Transverse colon (tissue), 4 donors: Measurements from ENCODE around the gene MSLN. TPM values are rescaled to one million over a fixed set of nuclear protein-coding genes. Genes with fewer than 3 reads are reported as not detected.
A peak's percentile ranks its signal among the peaks of the same experiment; 100 is the strongest.

ENCODE experiments used
- DNase-seq: peaks from one replicate; pipeline ENCODE4 v3.0.0-alpha.2; 2019
- H3K27ac ChIP-seq, 4 donors: fragments of 200-600 bp; sonication (generic); 2 replicates each; pipeline ENCODE4 v1.5.1; 2016 to 2018; ENCODE audit warnings: inconsistent platforms in 4 of 4
- H3K27me3 ChIP-seq: fragments of 200-600 bp; sonication (generic); 2 replicates; pipeline ENCODE4 v1.5.1; 2017; ENCODE audit warnings: inconsistent platforms
- H3K36me3 ChIP-seq, 4 donors: fragments of 200-600 bp; sonication (generic); 2 replicates each; pipeline ENCODE4 v1.5.1; 2017 to 2019; ENCODE audit warnings: inconsistent platforms in 4 of 4
- H3K4me1 ChIP-seq, 4 donors: fragments of 200-600 bp; sonication (generic); 2 replicates each; pipeline ENCODE4 v1.5.1; 2017 to 2020; ENCODE audit warnings: inconsistent platforms in 4 of 4
- H3K4me3 ChIP-seq, 4 donors: fragments of 200-600 bp; sonication (generic); 1 replicate in 1 of 4; 2 replicates in 3 of 4; pipeline versions ENCODE4 v1.5.1 to v1.6.1; 2017 to 2019; ENCODE audit warnings: inconsistent platforms in 4 of 4
- H3K9me3 ChIP-seq, 2 donors: fragments of 200-600 bp; sonication (generic); 2 replicates each; pipeline ENCODE4 v1.5.1; 2017 to 2019; ENCODE audit warnings: inconsistent platforms in 2 of 2
- CTCF ChIP-seq, 5 experiments: fragments of 200-600 bp in 3 of 5; fragments of 450-650 bp in 2 of 5; sonication (generic) in 3 of 5; IDR thresholded peaks; 1 replicate in 2 of 5; 2 replicates in 3 of 5; pipeline ENCODE4 v1.5.1; 2016 to 2017; ENCODE audit warnings: antibody characterized with exemption in 5 of 5, inconsistent platforms in 3 of 5, mild to moderate bottlenecking in 2 of 5, moderate library complexity in 1 of 5
- EP300 ChIP-seq: sonication (generic); formaldehyde crosslinking; IDR thresholded peaks from one replicate; pipeline ENCODE4 v1.6.1; 2017; ENCODE audit warnings: antibody characterized with exemption, low read depth
- POLR2A ChIP-seq: fragments of 450-650 bp; IDR thresholded peaks from one replicate; pipeline ENCODE4 v1.6.1; 2016; ENCODE audit warnings: antibody characterized with exemption, mild to moderate bottlenecking, moderate library complexity
- POLR2AphosphoS5 ChIP-seq, 3 donors: sonication (generic); formaldehyde crosslinking; IDR thresholded peaks; one replicate each; pipeline ENCODE4 v1.6.1; 2016; ENCODE audit warnings: antibody characterized with exemption in 3 of 3
- WGBS, 2 donors: methylation state at CpG; one replicate each; pipeline ENCODE4 v1.1.5; 2018; ENCODE audit warnings: low coverage in 1 of 2; 5-methylcytosine and 5-hydroxymethylcytosine counted together
- in situ Hi-C, 4 donors: fragments of 200-750 bp; cut with MboI; loops; one replicate each; pipeline versions ENCODE4 v1.15.0 to v1.15.1; 2017; ENCODE audit warnings: low sequenced_read_pairs in 3 of 4, low pct_ligation_motif_present in 1 of 4, low pct_unique_long_range_greater_than_20kb in 1 of 4
- intact Hi-C: fragments of 100-400 bp; cut with DNase I; formaldehyde crosslinking; loops from one replicate; pipeline ENCODE4 v1.15.1; 2023; ENCODE audit warnings: low total_unique reads
- total RNA-seq, 4 donors: library from RNA; depleted of rRNA; stranded (reverse); fragments of >200 nt; gene quantifications; one replicate each; pipeline ENCODE4 v1.1.0, GENCODE V29; 2016

MSLN gene
- total RNA-seq, 4 donors from 2014 or later: 4.9 to 21.2 (median 10.3) TPM; not detected in 1

- Histone ChIP-seq H3K4me1 (peaks cover 23 to 55% (median 44%) of the 10 kb centered on the region in 4 donors), H3K9me3 (no peaks in the 10 kb centered on the region), H3K27ac (peak overlapping the region in 3 of 4 donors; percentile 54 to 66 (median 58)), H3K4me3 (peak overlapping the region; percentile 55 to 83 (median 68)), H3K36me3 (no peaks in the 10 kb centered on the region), H3K27me3 (peaks cover 46% of the 10 kb centered on the region)
- intact Hi-C loops (no loop called here), in situ Hi-C loops (loop anchor here in 1 of 4 donors (10.0 kb wide), 1 partner anchor 69 kb away; the partner anchor contains the start of genes CHTF18 and RPUSD1)
- WGBS, 2 donors: 5% methylated on average over 14 of the region's 74 CpGs; no CpG with 5 or more reads in 1 of the 2 donors
- DNase-seq: no peak
- TF ChIP-seq POLR2AphosphoS5 (IDR thresholded peaks at IDR 0.05): no peak
- no peak for TF ChIP-seq EP300
- TF ChIP-seq CTCF (IDR thresholded peaks at IDR 0.05): no peak
- no peak for TF ChIP-seq POLR2A
Observed at GRCh38 chr16:715477-716199, 44.9 kb upstream of the MSLN start.

GRCh38 chr16:716200-716568 lies 44.4 kb upstream of the MSLN start:
- TF ChIP-seq POLR2A (no peak), POLR2AphosphoS5 (IDR thresholded peaks at IDR 0.05) (no peak), CTCF (IDR thresholded peaks at IDR 0.05) (no peak), EP300 (no peak)
- Histone ChIP-seq H3K27me3 (peaks cover 41% of the 10 kb centered on the region), H3K4me1 (peaks cover 23 to 57% (median 45%) of the 10 kb centered on the region in 4 donors), H3K4me3 (peak overlapping the region in 3 of 4 donors; percentile 55 to 74 (median 61)), H3K9me3 (no peaks in the 10 kb centered on the region), H3K36me3 (no peaks in the 10 kb centered on the region), H3K27ac (peak overlapping the region in 1 of 4 donors; percentile 20)
- intact Hi-C loops: no loop called here
- no peak for DNase-seq
- 43% methylated on average over 12 of the region's 12 CpGs; no CpG with 5 or more reads in 1 of the 2 donors for WGBS, 2 donors
- in situ Hi-C loops: loop anchor here in 1 of 4 donors (10.0 kb wide), 1 partner anchor 69 kb away; the partner anchor contains the start of genes CHTF18 and RPUSD1

GRCh38 chr16:716768-717325 lies 43.7 kb upstream of the MSLN start:
- 90% methylated on average over 28 of the region's 29 CpGs; no CpG with 5 or more reads in 1 of the 2 donors for WGBS, 2 donors
- no peak for DNase-seq
- Histone ChIP-seq H3K4me1 (peaks cover 27 to 61% (median 51%) of the 10 kb centered on the region in 4 donors), H3K9me3 (no peaks in the 10 kb centered on the region), H3K36me3 (no peaks in the 10 kb centered on the region), H3K27ac (no peak overlapping the region), H3K27me3 (peaks cover 34% of the 10 kb centered on the region), H3K4me3 (no peak overlapping the region)
- in situ Hi-C loops (loop anchor here in 1 of 4 donors (10.0 kb wide), 1 partner anchor 68 kb away; the partner anchor contains the start of genes CHTF18 and RPUSD1), intact Hi-C loops (no loop called here)
- TF ChIP-seq POLR2A (no peak), CTCF (IDR thresholded peaks at IDR 0.05) (no peak), POLR2AphosphoS5 (IDR thresholded peaks at IDR 0.05) (no peak), EP300 (no peak)
